Stimulated activated CD8-positive, alpha-beta memory T cell treated with anti-CD3 and anti-CD28 coated beads, Interleukin-12 subunit alpha, Interleukin-12 subunit beta, amount 100 ng/mL, for 1 hour (primary cell): ENCODE results near the gene CHST6.
"Not testable (repeated sequence)": the region's sequence is repeated elsewhere in the genome, so short reads cannot be mapped to it uniquely, and the experiment has no call there.

Experiments used
- DNase-seq: peaks from one replicate; pipeline ENCODE4 v3.0.0-alpha.2; 2020; ENCODE audit warnings: low read depth

CHST6 gene

GRCh38 chr16:75433732-75434413, 61.4 kb downstream of the CHST6 start:
- DNase-seq = no peak

DNA sequence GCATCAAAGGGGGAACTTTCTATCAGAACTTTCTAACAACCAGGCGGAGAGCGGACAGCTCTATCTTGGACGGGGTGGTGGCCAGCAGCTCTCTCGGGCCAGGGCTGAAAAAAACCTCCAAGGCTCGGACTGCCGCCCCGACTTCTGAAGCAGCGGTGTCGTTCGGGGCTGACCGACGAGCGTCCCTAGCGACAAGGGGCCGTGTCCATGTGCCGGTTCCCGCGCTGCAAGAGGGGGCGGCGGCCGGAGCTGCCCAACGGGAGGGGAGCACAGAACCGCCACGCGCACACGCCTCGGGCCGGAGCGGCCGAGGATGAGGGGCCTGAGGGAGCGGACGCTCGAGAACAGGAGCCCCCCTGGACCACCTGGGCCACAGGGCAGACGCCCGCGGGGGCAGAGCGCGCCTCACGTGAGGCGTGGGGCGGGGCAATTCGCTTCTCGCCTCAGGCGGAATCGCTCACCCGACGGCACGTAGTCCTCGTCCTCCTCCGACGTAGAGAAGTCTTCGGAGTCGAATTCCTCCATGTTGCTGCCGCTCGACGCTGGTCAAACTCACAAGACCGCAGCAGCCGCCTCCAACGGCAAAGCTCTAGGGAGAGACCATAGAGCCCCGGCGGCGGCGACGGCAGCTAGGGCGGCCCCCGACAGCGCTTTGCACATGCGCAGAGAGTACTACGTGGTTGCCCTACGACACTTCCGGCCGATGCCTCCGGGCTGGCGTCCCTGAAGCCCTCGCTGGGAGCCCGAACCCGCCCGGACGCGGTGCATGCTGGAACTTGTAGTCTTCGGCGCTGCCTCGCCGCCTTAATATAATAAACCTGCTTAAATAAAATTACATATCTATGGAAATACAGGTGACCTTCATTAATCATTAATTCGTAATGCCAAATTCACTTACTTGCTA, 62.2 kb downstream of the CHST6 start, which contains the start of gene CFDP1:
TSS of gene CFDP1 (minus strand) at position 676 of the 904 bp plus-strand sequence. CDS start at position 525, 151 bp downstream.
- DNase-seq = peak; percentile 90

GRCh38 chr16:75429621-75430403, 65.4 kb downstream of the CHST6 start:
- DNase-seq = no peak

DNA sequence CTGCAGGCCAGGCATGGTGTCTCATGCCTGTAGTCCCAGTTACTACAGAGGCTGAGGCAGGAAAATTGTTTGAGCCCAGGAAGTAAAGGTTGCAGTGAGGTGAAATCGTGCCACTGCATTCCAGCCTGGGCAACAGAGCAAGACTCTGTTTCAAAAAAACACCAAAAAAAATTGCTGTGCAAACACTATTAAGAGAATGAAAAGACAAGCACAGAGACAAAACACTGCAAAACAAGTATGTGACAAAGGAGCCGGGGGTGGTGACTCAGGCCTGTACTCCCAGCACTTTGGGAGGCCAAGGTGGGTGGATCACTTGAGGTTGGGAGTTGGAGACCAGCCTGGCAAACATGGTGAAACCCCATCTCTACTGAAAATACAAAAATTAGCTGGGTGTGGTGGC, 68.7 kb downstream of the CHST6 start:
- not testable (repeated sequence) for DNase-seq

DNA sequence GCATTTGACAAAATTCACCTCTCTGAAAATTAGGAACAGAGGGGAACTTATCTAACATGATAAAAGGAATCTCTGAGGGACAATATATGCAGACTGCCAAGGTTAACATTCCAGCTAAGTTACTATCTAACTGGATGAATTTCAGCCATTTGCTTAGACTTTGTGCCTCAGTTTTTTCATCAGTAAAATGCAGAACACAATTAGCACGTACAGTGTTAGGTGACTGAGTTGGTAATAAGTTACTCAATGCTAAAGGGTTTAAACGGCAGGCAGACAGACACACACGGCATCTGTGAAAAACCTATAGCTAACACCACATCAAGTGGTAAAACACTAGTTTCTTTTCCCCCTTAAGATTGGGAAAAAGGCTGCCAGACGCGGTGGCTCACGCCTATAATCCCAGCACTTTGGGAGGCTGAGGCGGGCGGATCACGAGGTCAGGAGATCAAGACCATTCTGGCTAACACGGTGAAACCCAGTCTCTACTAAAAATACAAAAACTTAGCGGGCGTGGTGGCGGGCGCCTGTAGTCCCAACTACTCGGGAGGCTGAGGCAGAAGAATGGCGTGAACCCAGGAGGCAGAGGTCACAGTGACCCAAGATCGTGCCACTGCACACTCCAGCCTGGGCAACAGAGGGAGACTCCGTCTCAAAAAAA, 71.0 kb downstream of the CHST6 start:
- DNase-seq = not testable (repeated sequence)

DNA sequence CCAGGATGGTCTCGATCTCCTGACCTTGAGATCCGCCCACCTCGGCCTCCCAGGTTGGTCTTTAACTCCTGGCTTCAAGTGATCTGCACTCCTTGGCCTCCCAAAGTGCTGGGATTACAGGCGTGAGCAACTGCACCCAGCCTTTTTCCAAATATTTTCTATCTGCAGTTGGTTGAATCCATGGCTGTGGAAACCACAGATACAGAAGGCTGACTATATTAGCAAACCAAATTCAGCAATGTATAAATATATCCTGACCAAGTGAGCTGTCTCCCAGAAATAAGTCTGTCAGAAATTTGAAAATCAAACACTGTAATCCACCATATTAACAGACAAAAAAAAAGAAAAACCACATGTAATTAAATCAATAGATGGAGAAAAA, 71.5 kb downstream of the CHST6 start:
- no peak for DNase-seq
